ENCODE results near the gene SMIM38.

DNA sequence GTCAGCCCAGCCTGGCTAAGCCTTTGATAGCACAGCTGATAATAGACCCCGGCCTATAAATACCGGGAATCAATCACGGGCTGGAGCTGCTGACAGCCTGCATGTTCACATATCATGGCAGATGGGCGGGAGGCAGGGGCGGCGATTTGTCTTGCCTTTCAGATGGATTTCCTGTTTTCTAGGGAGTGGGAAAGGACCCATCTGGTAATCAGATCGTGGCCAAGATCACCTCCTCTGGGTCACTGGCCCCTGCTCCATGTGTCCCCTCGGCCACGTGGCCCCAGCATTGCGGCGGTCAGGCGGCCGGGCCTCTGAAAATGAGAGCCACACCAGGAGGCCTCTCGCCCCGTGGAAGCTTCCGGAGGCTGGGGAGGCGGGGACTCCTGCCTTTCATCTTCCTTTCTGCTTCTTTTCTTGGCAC, 36.6 kb downstream of the SMIM38 start:
- TF ChIP-seq, protein P1, sequence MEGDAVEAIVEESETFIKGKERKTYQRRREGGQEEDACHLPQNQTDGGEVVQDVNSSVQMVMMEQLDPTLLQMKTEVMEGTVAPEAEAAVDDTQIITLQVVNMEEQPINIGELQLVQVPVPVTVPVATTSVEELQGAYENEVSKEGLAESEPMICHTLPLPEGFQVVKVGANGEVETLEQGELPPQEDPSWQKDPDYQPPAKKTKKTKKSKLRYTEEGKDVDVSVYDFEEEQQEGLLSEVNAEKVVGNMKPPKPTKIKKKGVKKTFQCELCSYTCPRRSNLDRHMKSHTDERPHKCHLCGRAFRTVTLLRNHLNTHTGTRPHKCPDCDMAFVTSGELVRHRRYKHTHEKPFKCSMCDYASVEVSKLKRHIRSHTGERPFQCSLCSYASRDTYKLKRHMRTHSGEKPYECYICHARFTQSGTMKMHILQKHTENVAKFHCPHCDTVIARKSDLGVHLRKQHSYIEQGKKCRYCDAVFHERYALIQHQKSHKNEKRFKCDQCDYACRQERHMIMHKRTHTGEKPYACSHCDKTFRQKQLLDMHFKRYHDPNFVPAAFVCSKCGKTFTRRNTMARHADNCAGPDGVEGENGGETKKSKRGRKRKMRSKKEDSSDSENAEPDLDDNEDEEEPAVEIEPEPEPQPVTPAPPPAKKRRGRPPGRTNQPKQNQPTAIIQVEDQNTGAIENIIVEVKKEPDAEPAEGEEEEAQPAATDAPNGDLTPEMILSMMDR (IDR thresholded peaks at IDR 0.05; ENCODE audit: insufficient read depth, low read depth, low read length): no peak
- no peak for TF ChIP-seq EZH2 (IDR thresholded peaks at IDR 0.05; ENCODE audit: insufficient read depth, low read length)
